GM12892 (cell line): Measurements from ENCODE around the gene SH3RF2.

ENCODE experiments used
- POLR2A ChIP-seq: IDR thresholded peaks from 2 replicates; pipeline ENCODE4 v1.6.1; 2011; ENCODE audit warnings: low read depth, low read length, control low read depth
- POLR2AphosphoS5 ChIP-seq: IDR thresholded peaks from 2 replicates; pipeline ENCODE4 v1.6.1; 2011; ENCODE audit warnings: low read depth, low read length, control low read depth
- TAF1 ChIP-seq: IDR thresholded peaks from 2 replicates; pipeline ENCODE4 v1.6.1; 2011; ENCODE audit warnings: low read depth, mild to moderate bottlenecking, control low read depth, low read length, borderline replicate concordance

DNA sequence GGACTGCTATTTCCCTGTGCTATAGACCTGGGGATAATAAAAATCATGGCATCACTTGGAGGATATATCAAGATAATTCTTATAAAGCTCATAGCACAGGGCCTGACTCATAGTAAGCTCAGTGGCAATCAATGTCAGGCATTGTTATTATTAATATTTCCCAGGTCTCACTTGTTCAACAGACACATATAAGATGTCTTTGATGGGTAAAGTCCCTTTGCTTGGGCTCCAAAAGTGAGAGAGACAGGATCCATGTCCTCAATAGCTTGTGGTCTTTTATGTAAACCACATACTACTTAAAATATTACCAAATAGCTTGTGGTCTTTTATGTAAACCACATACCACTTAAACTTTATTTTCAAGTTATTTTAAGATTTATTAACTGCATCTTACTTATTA, 11.2 kb downstream of the SH3RF2 start:
- TF ChIP-seq POLR2AphosphoS5 (no peak), POLR2A (no peak), TAF1 (no peak)
